WERI-Rb-1 (cell line): Measurements from ENCODE around the gene ITPR1.

ENCODE experiments used
- DNase-seq: peaks from one replicate; pipeline ENCODE4 v3.0.0-alpha.2; 2020
- H3K27ac ChIP-seq: fragments of 250-450 bp; sonication (Bioruptor Pico); 2 replicates; pipeline ENCODE4 v1.5.1; 2020; ENCODE audit warnings: mild to moderate bottlenecking, moderate library complexity
- H3K27me3 ChIP-seq: fragments of 250-450 bp; sonication (Bioruptor Pico); 2 replicates; pipeline ENCODE4 v1.5.1; 2021; ENCODE audit warnings: mild to moderate bottlenecking, low read depth, moderate library complexity; ENCODE audit not compliant: insufficient read depth, severe bottlenecking
- H3K36me3 ChIP-seq: fragments of 250-450 bp; sonication (Bioruptor Pico); 2 replicates; pipeline ENCODE4 v1.5.1; 2020; ENCODE audit warnings: mild to moderate bottlenecking, moderate library complexity
- H3K4me3 ChIP-seq: 2 replicates; pipeline ENCODE4 v1.5.1; 2011; ENCODE audit warnings: low read depth, mild to moderate bottlenecking, control low read depth, low read length
- H3K9me3 ChIP-seq: fragments of 250-450 bp; sonication (Bioruptor Pico); 2 replicates; pipeline ENCODE4 v1.5.1; 2021; ENCODE audit warnings: mild to moderate bottlenecking, moderate library complexity; ENCODE audit not compliant: severe bottlenecking
- CTCF ChIP-seq: IDR thresholded peaks from 2 replicates; pipeline ENCODE4 v1.5.1; 2011; ENCODE audit warnings: low read depth, mild to moderate bottlenecking, control low read depth, inconsistent platforms, low read length

Gene ITPR1

GRCh38 chr3:4466741-4467521 lies 26.2 kb upstream of the ITPR1 start, which contains the start of gene SUMF1:
SUMF1 (minus strand) TSS chr3:4467269; CDS start chr3:4467245, 24 bp downstream.
- H3K27me3 ChIP-seq = no peaks in the 10 kb centered on the region
- H3K27ac ChIP-seq = peak within 1 kb of the TSS; percentile 81
- H3K4me3 ChIP-seq = peak within 1 kb of the TSS; percentile 84
- H3K9me3 ChIP-seq = peaks cover 3% of the 10 kb centered on the region
- no peak for TF ChIP-seq CTCF
- DNase-seq = peak; percentile 79
- H3K36me3 ChIP-seq = peaks cover 3% of the 10 kb centered on the region; the same call in 1 of the 2 replicates

GRCh38 chr3:4467522-4467867 lies 25.7 kb upstream of the ITPR1 start:
- no peak for DNase-seq
- no peaks in the 10 kb centered on the region for H3K27me3 ChIP-seq
- TF ChIP-seq CTCF = no peak
- H3K4me3 ChIP-seq = peak overlapping the region; percentile 84
- peaks cover 3% of the 10 kb centered on the region; the same call in 1 of the 2 replicates for H3K36me3 ChIP-seq
- H3K9me3 ChIP-seq = peaks cover 3% of the 10 kb centered on the region
- H3K27ac ChIP-seq = peak overlapping the region; percentile 81

- H3K27ac ChIP-seq = no peak overlapping the region
- no peak for DNase-seq
- peaks cover 1% of the 10 kb centered on the region; the same call in 1 of the 2 replicates for H3K36me3 ChIP-seq
- H3K27me3 ChIP-seq = no peaks in the 10 kb centered on the region
- no peak for TF ChIP-seq CTCF
- H3K4me3 ChIP-seq = no peak overlapping the region
- peaks cover 3% of the 10 kb centered on the region for H3K9me3 ChIP-seq
These were observed 21.2 kb upstream of the ITPR1 start for GRCh38 chr3:4471907-4472306.

- no peak for DNase-seq
- Histone ChIP-seq H3K27ac (no peak overlapping the region), H3K36me3 (no peaks in the 10 kb centered on the region), H3K9me3 (peaks cover 3% of the 10 kb centered on the region), H3K4me3 (no peak overlapping the region), H3K27me3 (no peaks in the 10 kb centered on the region)
- no peak for TF ChIP-seq CTCF
These were observed 20.8 kb upstream of the ITPR1 start for GRCh38 chr3:4472312-4472711.

- no peaks in the 10 kb centered on the region for H3K27me3 ChIP-seq
- peaks cover under 1% of the 10 kb centered on the region for H3K9me3 ChIP-seq
- DNase-seq = no peak
- H3K36me3 ChIP-seq = no peaks in the 10 kb centered on the region
- TF ChIP-seq CTCF = no peak
- H3K4me3 ChIP-seq = no peak overlapping the region
- no peak overlapping the region for H3K27ac ChIP-seq
These were observed 20.4 kb upstream of the ITPR1 start for GRCh38 chr3:4472766-4473165.
